ENCODE data around the gene EFCAB5.

The EFCAB5 gene

GRCh38 chr17:30151471-30151870 is 210.0 kb downstream of the EFCAB5 start:
- Histone ChIP-seq H3K27me3 (ENCODE audit: control insufficient read depth, insufficient read depth, low read length) (no peaks in the 10 kb centered on the region), H3K9me3 (ENCODE audit: control insufficient read depth, insufficient read depth, low read length) (no peaks in the 10 kb centered on the region), H3K9ac (ENCODE audit: low read depth, low read length) (no peak overlapping the region), H3K4me1 (ENCODE audit: control insufficient read depth, insufficient read depth, low read length) (no peaks in the 10 kb centered on the region), H3K4me3 (ENCODE audit: low read depth, low read length) (no peak overlapping the region), H3K36me3 (ENCODE audit: control insufficient read depth, insufficient read depth, low read length) (no peaks in the 10 kb centered on the region)

- Histone ChIP-seq H3K27me3 (ENCODE audit: control insufficient read depth, insufficient read depth, low read length) (no peaks in the 10 kb centered on the region), H3K9ac (ENCODE audit: low read depth, low read length) (no peak overlapping the region), H3K9me3 (ENCODE audit: control insufficient read depth, insufficient read depth, low read length) (no peaks in the 10 kb centered on the region), H3K4me3 (ENCODE audit: low read depth, low read length) (no peak overlapping the region), H3K4me1 (ENCODE audit: control insufficient read depth, insufficient read depth, low read length) (no peaks in the 10 kb centered on the region), H3K36me3 (ENCODE audit: control insufficient read depth, insufficient read depth, low read length) (no peaks in the 10 kb centered on the region)
These were observed 212.0 kb downstream of the EFCAB5 start for GRCh38 chr17:30153463-30153862.

- H3K27me3 ChIP-seq (ENCODE audit: control insufficient read depth, insufficient read depth, low read length), result no peaks in the 10 kb centered on the region
- no peak overlapping the region for H3K4me3 ChIP-seq (ENCODE audit: low read depth, low read length)
- H3K36me3 ChIP-seq (ENCODE audit: control insufficient read depth, insufficient read depth, low read length), result no peaks in the 10 kb centered on the region
- no peak overlapping the region for H3K9ac ChIP-seq (ENCODE audit: low read depth, low read length)
- H3K4me1 ChIP-seq (ENCODE audit: control insufficient read depth, insufficient read depth, low read length), result no peaks in the 10 kb centered on the region
- H3K9me3 ChIP-seq (ENCODE audit: control insufficient read depth, insufficient read depth, low read length), result no peaks in the 10 kb centered on the region
These were observed 214.0 kb downstream of the EFCAB5 start for GRCh38 chr17:30155389-30155788.
